Astrocyte (in vitro differentiated cells and primary cell): Measurements from ENCODE around the gene CPLX4. TPM values are rescaled to one million over a fixed set of nuclear protein-coding genes. Genes with fewer than 3 reads are reported as not detected.

Source experiments
- DNase-seq: peaks from one replicate; pipeline ENCODE4 v3.0.0-alpha.2; 2010; ENCODE audit warnings: low read depth
- FAIRE-seq: peaks from 2 replicates; lab custom pipeline; 2011; peaks lifted over from hg19 to GRCh38; lab: Jason Lieb, UNC
- H2AFZ ChIP-seq: 2 replicates; pipeline ENCODE4 v1.6.0; 2012; ENCODE audit warnings: low read depth, low read length, inconsistent platforms
- H3K27ac ChIP-seq: 2 replicates; pipeline ENCODE4 v1.5.1; 2011; ENCODE audit warnings: low read depth, low read length, inconsistent platforms
- H3K27me3 ChIP-seq: 2 replicates; pipeline ENCODE4 v1.6.0; 2011; ENCODE audit warnings: low read length, inconsistent platforms; ENCODE audit not compliant: insufficient read depth
- H3K36me3 ChIP-seq: 2 replicates; pipeline ENCODE4 v1.5.1; 2011; ENCODE audit warnings: low read length, inconsistent platforms; ENCODE audit not compliant: insufficient read depth
- H3K4me1 ChIP-seq: 2 replicates; pipeline ENCODE4 v1.5.1; 2011; ENCODE audit warnings: low read length, inconsistent platforms; ENCODE audit not compliant: insufficient read depth
- H3K4me2 ChIP-seq: 2 replicates; pipeline ENCODE4 v1.6.0; 2012; ENCODE audit warnings: low read length, inconsistent platforms
- H3K4me3 ChIP-seq: 2 replicates; pipeline ENCODE4 v1.5.1; 2011; ENCODE audit warnings: low read depth, mild to moderate bottlenecking, low read length, inconsistent platforms; ENCODE audit not compliant: insufficient read depth
- H3K79me2 ChIP-seq: 2 replicates; pipeline ENCODE4 v1.6.0; 2012; ENCODE audit warnings: mild to moderate bottlenecking, low read length, inconsistent platforms; ENCODE audit not compliant: insufficient read depth
- H3K9ac ChIP-seq: 2 replicates; pipeline ENCODE4 v1.6.0; 2012; ENCODE audit warnings: mild to moderate bottlenecking, low read length, inconsistent platforms
- H3K9me3 ChIP-seq: 2 replicates; pipeline ENCODE4 v1.5.1; 2012; ENCODE audit warnings: low read depth, mild to moderate bottlenecking, low read length, inconsistent platforms; ENCODE audit not compliant: insufficient read depth
- H4K20me1 ChIP-seq: 2 replicates; pipeline ENCODE4 v1.6.0; 2012; ENCODE audit warnings: low read length, inconsistent platforms; ENCODE audit not compliant: insufficient read depth
- H3K27ac Mint-ChIP-seq: one replicate; pipeline ENCODE4 v1.8.0; 2021; ENCODE audit warnings: mild to moderate bottlenecking, mixed read lengths; ENCODE audit not compliant: unreplicated experiment
- H3K27me3 Mint-ChIP-seq: one replicate; pipeline ENCODE4 v1.8.0; 2021; ENCODE audit warnings: low read depth, mixed read lengths; ENCODE audit not compliant: unreplicated experiment
- H3K36me3 Mint-ChIP-seq: one replicate; pipeline ENCODE4 v1.8.0; 2021; ENCODE audit warnings: low read depth, mixed read lengths; ENCODE audit not compliant: unreplicated experiment
- H3K4me1 Mint-ChIP-seq: one replicate; pipeline ENCODE4 v1.8.0; 2021; ENCODE audit warnings: low read depth, mixed read lengths; ENCODE audit not compliant: unreplicated experiment
- H3K4me3 Mint-ChIP-seq: one replicate; pipeline ENCODE4 v1.8.0; 2021; ENCODE audit warnings: mild to moderate bottlenecking, moderate library complexity, mixed read lengths; ENCODE audit not compliant: unreplicated experiment
- H3K9me3 Mint-ChIP-seq: one replicate; pipeline ENCODE4 v1.8.0; 2021; ENCODE audit warnings: mild to moderate bottlenecking, mixed read lengths; ENCODE audit not compliant: unreplicated experiment
- CTCF ChIP-seq: IDR thresholded peaks from 2 replicates; pipeline ENCODE4 v1.5.1; 2011; ENCODE audit warnings: low read depth, mild to moderate bottlenecking, inconsistent platforms, low read length, moderate library complexity; ENCODE audit not compliant: insufficient read depth
- EZH2 ChIP-seq: IDR thresholded peaks from 2 replicates; pipeline ENCODE4 v1.6.1; 2012; ENCODE audit warnings: mild to moderate bottlenecking, low read length, inconsistent platforms; ENCODE audit not compliant: insufficient read depth
- total RNA-seq: library from RNA; stranded (reverse); gene quantifications from 2 replicates; pipeline ENCODE4 v1.2.1, GENCODE V29; 2021

The CPLX4 gene
- total RNA-seq, 1 donor from 2014 or later: not detected

DNA sequence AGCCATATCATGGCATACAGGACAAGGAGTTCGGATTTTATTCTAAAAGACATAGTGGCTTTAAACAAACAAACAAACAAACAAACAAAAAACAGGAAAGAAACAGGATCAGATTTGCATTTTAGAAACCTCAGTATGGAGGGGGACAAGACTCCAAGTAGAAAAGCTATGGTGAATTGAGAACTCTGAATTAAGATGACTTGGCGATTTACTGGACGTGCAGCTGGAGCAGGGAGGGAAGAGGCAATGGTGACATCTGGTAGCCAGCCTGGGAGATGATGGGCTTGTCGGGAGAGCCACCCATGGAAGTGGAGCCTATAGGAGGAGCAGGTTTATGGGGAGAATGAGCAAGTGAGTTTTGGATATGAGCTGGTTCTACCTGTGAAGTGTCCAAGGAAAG is 13.2 kb downstream of the CPLX4 start:
- no peak for FAIRE-seq
- Histone ChIP-seq H3K4me3 (no peak overlapping the region), H3K4me2 (no peak overlapping the region), H3K9me3 (no peaks in the 10 kb centered on the region), H2AFZ (no peak overlapping the region), H4K20me1 (no peaks in the 10 kb centered on the region), H3K9ac (no peak overlapping the region), H3K27me3 (peaks cover 44% of the 10 kb centered on the region), H3K4me1 (no peaks in the 10 kb centered on the region), H3K36me3 (no peaks in the 10 kb centered on the region), H3K27ac (no peak overlapping the region), H3K79me2 (no peaks in the 10 kb centered on the region)
- H3K4me3 Mint-ChIP-seq: no peak overlapping the region
- no peaks in the 10 kb centered on the region for H3K4me1 Mint-ChIP-seq
- H3K9me3 Mint-ChIP-seq: no peaks in the 10 kb centered on the region
- H3K27ac Mint-ChIP-seq: no peak overlapping the region
- peaks cover 57% of the 10 kb centered on the region for H3K27me3 Mint-ChIP-seq
- DNase-seq: no peak
- no peaks in the 10 kb centered on the region for H3K36me3 Mint-ChIP-seq
- no peak for TF ChIP-seq CTCF
- no peak for TF ChIP-seq EZH2

DNA sequence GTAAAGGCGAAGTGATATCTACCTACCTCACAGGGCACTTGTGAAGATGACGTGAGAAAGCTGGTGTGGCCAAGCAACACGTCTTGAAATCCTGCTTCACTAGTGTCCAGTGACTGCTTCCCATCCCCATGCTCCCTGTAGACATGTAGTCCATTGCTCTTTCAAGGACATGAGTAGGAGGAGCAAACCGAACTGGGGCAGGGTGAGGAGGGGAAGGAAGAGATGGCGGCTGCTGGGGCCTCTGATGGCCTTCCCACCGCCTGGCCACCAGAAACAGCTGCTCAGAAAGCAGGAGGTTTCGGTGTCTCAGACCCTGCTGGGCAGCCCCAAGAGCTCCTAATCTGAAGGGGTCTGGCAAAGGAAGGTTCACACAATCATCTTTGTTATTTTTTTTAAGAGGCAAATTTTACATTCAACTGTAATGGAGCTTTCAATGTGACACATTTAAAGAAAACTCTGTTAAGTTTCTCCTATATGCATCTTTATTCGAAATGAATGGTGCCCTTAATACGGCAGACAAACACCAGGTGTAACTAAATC is 14.7 kb downstream of the CPLX4 start:
- Histone ChIP-seq H4K20me1 (no peaks in the 10 kb centered on the region), H3K9ac (no peak overlapping the region), H3K27ac (no peak overlapping the region), H3K9me3 (no peaks in the 10 kb centered on the region), H3K4me1 (no peaks in the 10 kb centered on the region), H3K27me3 (peaks cover 41% of the 10 kb centered on the region), H3K36me3 (no peaks in the 10 kb centered on the region), H3K4me2 (no peak overlapping the region), H3K79me2 (no peaks in the 10 kb centered on the region), H2AFZ (no peak overlapping the region), H3K4me3 (no peak overlapping the region)
- H3K27me3 Mint-ChIP-seq: peaks cover 56% of the 10 kb centered on the region
- H3K36me3 Mint-ChIP-seq: no peaks in the 10 kb centered on the region
- no peaks in the 10 kb centered on the region for H3K9me3 Mint-ChIP-seq
- no peak for TF ChIP-seq EZH2
- no peak for TF ChIP-seq CTCF
- DNase-seq (no peak), FAIRE-seq (no peak)
- H3K27ac Mint-ChIP-seq: no peak overlapping the region
- H3K4me1 Mint-ChIP-seq: no peaks in the 10 kb centered on the region
- H3K4me3 Mint-ChIP-seq: no peak overlapping the region

DNA sequence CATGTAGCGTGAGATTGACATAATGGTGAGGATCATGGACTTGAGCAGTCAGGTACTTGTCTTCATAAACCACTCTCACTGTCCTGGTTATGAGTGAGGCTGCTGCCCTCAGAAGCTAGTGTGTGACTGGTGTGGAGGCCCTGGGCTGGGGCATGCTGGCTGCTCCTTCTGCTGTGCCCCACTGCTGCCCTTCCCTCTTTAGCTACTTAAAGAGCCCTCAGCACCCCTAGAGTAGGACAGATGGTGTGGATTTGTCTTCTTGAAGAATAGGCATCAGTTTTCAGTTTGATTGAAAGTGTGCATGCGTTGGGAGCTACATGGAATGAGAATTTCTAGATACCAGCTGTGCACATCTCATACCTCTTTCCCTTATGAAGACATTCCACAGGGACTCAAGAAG is 15.4 kb downstream of the CPLX4 start:
- Mint-ChIP-seq H3K9me3 (no peaks in the 10 kb centered on the region), H3K27ac (no peak overlapping the region), H3K4me1 (no peaks in the 10 kb centered on the region), H3K27me3 (peaks cover 61% of the 10 kb centered on the region), H3K4me3 (no peak overlapping the region), H3K36me3 (no peaks in the 10 kb centered on the region)
- peaks cover 41% of the 10 kb centered on the region for H3K27me3 ChIP-seq
- H3K9ac ChIP-seq: no peak overlapping the region
- H3K4me3 ChIP-seq: no peak overlapping the region
- H4K20me1 ChIP-seq: no peaks in the 10 kb centered on the region
- FAIRE-seq (no peak), DNase-seq (no peak)
- no peaks in the 10 kb centered on the region for H3K9me3 ChIP-seq
- H3K27ac ChIP-seq: no peak overlapping the region
- H3K4me1 ChIP-seq: no peaks in the 10 kb centered on the region
- TF ChIP-seq CTCF (no peak), EZH2 (no peak)
- H3K79me2 ChIP-seq: no peaks in the 10 kb centered on the region
- H3K4me2 ChIP-seq: no peak overlapping the region
- H2AFZ ChIP-seq: no peak overlapping the region
- H3K36me3 ChIP-seq: no peaks in the 10 kb centered on the region
